Hepatocyte (in vitro differentiated cells): ENCODE data around the gene TCEAL7. TPM values are rescaled to one million over a fixed set of nuclear protein-coding genes. Genes with fewer than 3 reads are reported as not detected.

Source experiments
- DNase-seq: peaks from one replicate; pipeline ENCODE4 v3.0.0-alpha.2; 2016; ENCODE audit warnings: low spot score
- H2AFZ ChIP-seq: fragments of 200-600 bp; sonication (generic); 2 replicates; pipeline ENCODE4 v1.6.0; 2016; ENCODE audit warnings: antibody characterized with exemption, mild to moderate bottlenecking
- H3K27ac ChIP-seq: fragments of 200-600 bp; sonication (generic); 2 replicates; pipeline ENCODE4 v1.5.1; 2016; ENCODE audit warnings: mild to moderate bottlenecking
- H3K27me3 ChIP-seq: fragments of 200-600 bp; sonication (generic); 2 replicates; pipeline ENCODE4 v1.6.1; 2016
- H3K36me3 ChIP-seq: fragments of 200-600 bp; sonication (generic); replicated peaks from 2 replicates; pipeline ENCODE4 v1.5.1; 2016; ENCODE audit warnings: low read depth; ENCODE audit not compliant: insufficient read depth
- H3K4me1 ChIP-seq: fragments of 200-600 bp; sonication (generic); 2 replicates; pipeline ENCODE4 v1.5.1; 2016; ENCODE audit warnings: mild to moderate bottlenecking, moderate library complexity; ENCODE audit not compliant: insufficient read depth
- H3K4me2 ChIP-seq: fragments of 200-600 bp; sonication (generic); 2 replicates; pipeline ENCODE4 v1.6.0; 2016
- H3K4me3 ChIP-seq: fragments of 200-600 bp; sonication (generic); 2 replicates; pipeline ENCODE4 v1.5.1; 2016; ENCODE audit warnings: mild to moderate bottlenecking
- H3K79me2 ChIP-seq: fragments of 200-600 bp; sonication (generic); 2 replicates; pipeline ENCODE4 v1.6.0; 2017; ENCODE audit warnings: mild to moderate bottlenecking
- H3K9me2 ChIP-seq: fragments of 200-600 bp; sonication (generic); replicated peaks from 2 replicates; pipeline ENCODE4 v1.6.0; 2017; ENCODE audit warnings: mild to moderate bottlenecking; ENCODE audit not compliant: insufficient read depth
- H3K9me3 ChIP-seq: fragments of 200-600 bp; sonication (generic); 2 replicates; pipeline ENCODE4 v1.5.1; 2016; ENCODE audit warnings: low read depth, mild to moderate bottlenecking
- H4K20me1 ChIP-seq: fragments of 200-600 bp; sonication (generic); 2 replicates; pipeline ENCODE4 v1.6.0; 2016; ENCODE audit warnings: mild to moderate bottlenecking; ENCODE audit not compliant: insufficient read depth, poor library complexity, severe bottlenecking
- CTCF ChIP-seq: fragments of 200-600 bp; sonication (generic); IDR thresholded peaks from 2 replicates; pipeline ENCODE4 v1.5.1; 2016; ENCODE audit warnings: antibody characterized with exemption, mild to moderate bottlenecking; ENCODE audit not compliant: poor library complexity
- EZH2 ChIP-seq: fragments of 200-600 bp; sonication (generic); IDR thresholded peaks from 2 replicates; pipeline ENCODE4 v1.6.1; 2016; ENCODE audit warnings: antibody characterized with exemption, mild to moderate bottlenecking, borderline replicate concordance
- EZH2phosphoT487 ChIP-seq: fragments of 200-600 bp; sonication (generic); IDR thresholded peaks from one replicate; pipeline ENCODE4 v1.6.1; 2018; ENCODE audit warnings: antibody characterized with exemption, mild to moderate bottlenecking, low read depth, moderate library complexity; ENCODE audit not compliant: unreplicated experiment, severe bottlenecking
- WGBS: methylation state at CpG from one replicate; pipeline ENCODE4 v1.1.6; 2016; ENCODE audit warnings: low lambda C conversion rate; ENCODE audit errors: missing lambda C conversion rate; 5-methylcytosine and 5-hydroxymethylcytosine counted together
- polyA plus RNA-seq: library from polyadenylated mRNA; unstranded; fragments of >200 nt; fragmentation: Nextera tagmentation; extraction: Ambion mirVana; gene quantifications from 2 replicates; pipeline ENCODE4 v1.2.1, GENCODE V29; 2016
- total RNA-seq: library from RNA; depleted of rRNA; stranded (reverse); fragments of >200 nt; gene quantifications from 2 replicates; pipeline ENCODE4 v1.2.3, GENCODE V29; 2014

Gene TCEAL7
- total and polyA plus RNA-seq, 2 experiments from 2014 or later = 6.9 to 16.0 TPM

DNA sequence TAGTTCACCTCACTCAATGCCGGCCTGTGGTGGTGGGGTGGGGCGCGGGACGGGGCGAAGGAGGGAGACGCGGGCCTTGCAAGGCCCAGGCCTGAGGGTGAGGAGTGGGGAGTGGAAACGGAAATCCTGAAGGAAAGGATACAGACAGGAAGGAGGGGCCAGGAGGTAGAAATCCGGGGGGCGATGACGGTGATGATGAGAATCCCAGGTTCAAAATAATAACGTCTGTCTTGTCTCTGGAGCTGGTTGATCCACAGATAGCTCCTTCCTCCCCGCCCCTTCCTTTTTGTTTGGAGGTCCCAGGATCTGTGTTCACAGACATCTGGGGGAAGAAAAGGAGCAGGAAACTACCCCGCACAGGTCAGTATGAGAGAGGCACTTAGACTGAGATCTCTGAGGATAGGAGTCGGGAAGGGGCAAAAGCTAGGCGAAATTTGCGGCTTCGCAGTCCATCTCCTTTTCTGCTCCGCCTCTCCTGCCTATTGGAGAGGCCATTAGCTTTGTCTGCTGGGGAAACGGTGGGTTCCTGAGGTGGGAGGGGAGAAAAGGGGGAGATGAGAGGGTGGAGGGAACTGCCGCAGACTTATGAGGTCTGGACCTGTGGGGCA, 746 bp downstream of the TCEAL7 start:
- H4K20me1 ChIP-seq = no peaks in the 10 kb centered on the region
- H3K79me2 ChIP-seq = no peaks in the 10 kb centered on the region
- H3K27ac ChIP-seq = peak overlapping the region; percentile 60
- WGBS = 50% methylated on average over 19 of the region's 21 CpGs
- no peaks in the 10 kb centered on the region for H3K4me1 ChIP-seq
- H3K4me2 ChIP-seq = peak overlapping the region; percentile 48
- no peaks in the 10 kb centered on the region for H3K36me3 ChIP-seq
- H3K4me3 ChIP-seq = no peak overlapping the region
- no peaks in the 10 kb centered on the region for H3K27me3 ChIP-seq
- H3K9me3 ChIP-seq = no peaks in the 10 kb centered on the region
- H2AFZ ChIP-seq = peak overlapping the region; percentile 26
- H3K9me2 ChIP-seq = no peaks in the 10 kb centered on the region
- DNase-seq = peak; percentile 20
- no peak for TF ChIP-seq EZH2phosphoT487
- TF ChIP-seq CTCF = no peak
- TF ChIP-seq EZH2 = no peak

DNA sequence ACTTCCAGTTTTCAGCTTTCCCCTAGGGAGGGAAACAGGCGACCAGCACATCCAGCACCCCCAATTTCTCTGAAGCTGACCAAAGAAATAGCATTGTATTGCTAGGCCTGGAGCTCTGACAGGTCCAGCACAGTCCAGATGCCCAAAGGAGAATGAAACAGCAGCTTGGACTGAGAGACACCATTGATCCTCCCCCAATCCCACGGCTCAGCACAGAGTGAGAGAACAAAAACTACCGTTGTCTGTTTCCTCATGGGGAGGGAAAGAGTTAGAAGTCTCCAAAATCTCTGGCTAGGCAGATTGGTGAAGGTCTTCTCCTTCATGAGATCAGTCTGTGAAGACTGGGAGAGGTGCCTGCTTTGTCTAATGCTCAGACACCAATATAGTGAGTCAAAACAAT, 8.6 kb downstream of the TCEAL7 start:
- no peak overlapping the region for H2AFZ ChIP-seq
- no peak overlapping the region for H3K27ac ChIP-seq
- no peaks in the 10 kb centered on the region for H3K36me3 ChIP-seq
- no peaks in the 10 kb centered on the region for H3K79me2 ChIP-seq
- no peaks in the 10 kb centered on the region for H3K4me1 ChIP-seq
- H3K9me2 ChIP-seq = no peaks in the 10 kb centered on the region
- WGBS = 56% methylated on average over 3 of the region's 3 CpGs
- TF ChIP-seq CTCF (no peak), EZH2phosphoT487 (no peak), EZH2 (no peak)
- no peaks in the 10 kb centered on the region for H3K27me3 ChIP-seq
- H3K4me3 ChIP-seq = no peak overlapping the region
- H3K9me3 ChIP-seq = no peaks in the 10 kb centered on the region
- DNase-seq = no peak
- H3K4me2 ChIP-seq = no peak overlapping the region
- no peaks in the 10 kb centered on the region for H4K20me1 ChIP-seq

DNA sequence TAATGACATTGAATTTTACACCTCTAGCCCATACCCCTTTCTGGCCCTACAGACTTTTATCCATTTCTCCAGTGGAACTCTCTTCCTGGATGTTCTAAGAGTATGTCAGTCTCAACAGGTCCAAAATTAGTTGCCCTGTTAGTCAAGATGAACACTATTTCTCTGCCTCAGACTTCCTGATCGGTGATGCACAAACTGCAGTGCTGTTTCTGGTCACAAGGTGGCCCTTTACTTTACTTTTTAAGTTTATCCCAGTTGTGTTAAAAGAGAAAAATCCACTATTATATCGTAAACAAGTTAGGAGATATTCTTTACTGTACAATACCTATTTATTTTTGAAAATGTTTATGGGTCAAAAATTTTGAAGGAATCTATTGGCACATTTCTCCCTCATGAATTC, 13.1 kb downstream of the TCEAL7 start:
- Histone ChIP-seq H2AFZ (no peak overlapping the region), H3K9me2 (no peaks in the 10 kb centered on the region), H3K27me3 (no peaks in the 10 kb centered on the region), H3K4me2 (no peak overlapping the region), H3K27ac (no peak overlapping the region), H3K9me3 (no peaks in the 10 kb centered on the region), H4K20me1 (no peaks in the 10 kb centered on the region), H3K79me2 (no peaks in the 10 kb centered on the region), H3K4me3 (no peak overlapping the region), H3K4me1 (no peaks in the 10 kb centered on the region), H3K36me3 (no peaks in the 10 kb centered on the region)
- peak; percentile 61 for DNase-seq
- WGBS = 38% methylated on average over 2 of the region's 2 CpGs
- TF ChIP-seq EZH2phosphoT487 (no peak), CTCF (peak; percentile 58), EZH2 (no peak)

- Histone ChIP-seq H3K4me1 (no peaks in the 10 kb centered on the region), H3K27ac (no peak overlapping the region), H3K9me3 (no peaks in the 10 kb centered on the region), H3K4me3 (no peak overlapping the region), H3K27me3 (no peaks in the 10 kb centered on the region), H3K4me2 (no peak overlapping the region), H3K36me3 (no peaks in the 10 kb centered on the region), H3K9me2 (no peaks in the 10 kb centered on the region), H4K20me1 (no peaks in the 10 kb centered on the region), H2AFZ (no peak overlapping the region), H3K79me2 (no peaks in the 10 kb centered on the region)
- TF ChIP-seq EZH2 (no peak), CTCF (no peak), EZH2phosphoT487 (no peak)
- no peak for DNase-seq
- WGBS = 77% methylated on average over 2 of the region's 2 CpGs
Measured at GRCh38 chrX:103344606-103345005, 14.6 kb downstream of the TCEAL7 start.
